RWPE2 (cell line): ENCODE data around the gene IL2RA.
A peak's percentile ranks its signal among the peaks of the same experiment; 100 is the strongest.

ENCODE experiments used
- ATAC-seq: fragments of 200-7000 bp; cut with Tn5 transposase; 3 replicates; pipeline ENCODE4 v1.9.1; 2021; ENCODE audit warnings: low read depth
- DNase-seq: peaks from one replicate; pipeline ENCODE4 v3.0.0-alpha.2; 2020; ENCODE audit warnings: low spot score
- H3K27ac ChIP-seq: fragments of 450-650 bp; 2 replicates; pipeline ENCODE4 v1.5.1; 2017; ENCODE audit warnings: mild to moderate bottlenecking; ENCODE audit not compliant: poor library complexity, severe bottlenecking
- H3K27me3 ChIP-seq: fragments of 250-450 bp; sonication (Bioruptor Pico); 2 replicates; pipeline ENCODE4 v1.5.1; 2021; ENCODE audit warnings: mild to moderate bottlenecking, moderate library complexity; ENCODE audit not compliant: insufficient read depth, poor library complexity, severe bottlenecking
- H3K36me3 ChIP-seq: fragments of 250-450 bp; sonication (Bioruptor Pico); 2 replicates; pipeline ENCODE4 v1.5.1; 2020; ENCODE audit warnings: low read depth, mild to moderate bottlenecking, moderate library complexity
- H3K4me1 ChIP-seq: fragments of 250-450 bp; sonication (Bioruptor Pico); 2 replicates; pipeline ENCODE4 v1.5.1; 2021; ENCODE audit warnings: mild to moderate bottlenecking, moderate library complexity; ENCODE audit not compliant: insufficient read depth, poor library complexity, severe bottlenecking
- H3K4me3 ChIP-seq: fragments of 250-450 bp; sonication (Bioruptor Pico); 2 replicates; pipeline ENCODE4 v1.5.1; 2021; ENCODE audit warnings: mild to moderate bottlenecking, moderate library complexity; ENCODE audit not compliant: severe bottlenecking
- H3K9me3 ChIP-seq: fragments of 250-450 bp; sonication (Bioruptor Pico); 2 replicates; pipeline ENCODE4 v1.5.1; 2021; ENCODE audit warnings: mild to moderate bottlenecking, moderate library complexity; ENCODE audit not compliant: severe bottlenecking
- TF ChIP-seq, protein P1 (sequence below): fragments of 450-650 bp; IDR thresholded peaks from one replicate; pipeline ENCODE4 v1.5.1; 2017; ENCODE audit warnings: mild to moderate bottlenecking, moderate library complexity; ENCODE audit not compliant: poor library complexity, severe bottlenecking

IL2RA gene

DNA sequence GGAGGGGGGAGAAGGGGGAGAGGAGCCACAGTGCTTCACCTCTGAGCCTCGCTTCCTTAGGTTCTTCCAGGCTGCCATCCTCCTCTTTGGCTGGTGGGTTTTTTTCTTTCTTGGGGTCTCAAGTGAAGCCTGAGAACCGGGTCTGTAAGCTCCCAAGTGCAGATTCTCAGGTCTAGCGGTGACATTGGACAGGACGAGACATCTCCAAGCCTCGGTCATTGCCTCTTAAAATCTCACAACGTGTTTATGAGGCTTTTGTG lies 84.0 kb downstream of the IL2RA start:
- Histone ChIP-seq H3K27me3 (no peaks in the 10 kb centered on the region), H3K27ac (no peak overlapping the region), H3K9me3 (no peaks in the 10 kb centered on the region), H3K36me3 (no peaks in the 10 kb centered on the region), H3K4me3 (peak overlapping the region; percentile 62), H3K4me1 (no peaks in the 10 kb centered on the region)
- DNase-seq (no peak), ATAC-seq (no peak)
- TF ChIP-seq, protein P1, sequence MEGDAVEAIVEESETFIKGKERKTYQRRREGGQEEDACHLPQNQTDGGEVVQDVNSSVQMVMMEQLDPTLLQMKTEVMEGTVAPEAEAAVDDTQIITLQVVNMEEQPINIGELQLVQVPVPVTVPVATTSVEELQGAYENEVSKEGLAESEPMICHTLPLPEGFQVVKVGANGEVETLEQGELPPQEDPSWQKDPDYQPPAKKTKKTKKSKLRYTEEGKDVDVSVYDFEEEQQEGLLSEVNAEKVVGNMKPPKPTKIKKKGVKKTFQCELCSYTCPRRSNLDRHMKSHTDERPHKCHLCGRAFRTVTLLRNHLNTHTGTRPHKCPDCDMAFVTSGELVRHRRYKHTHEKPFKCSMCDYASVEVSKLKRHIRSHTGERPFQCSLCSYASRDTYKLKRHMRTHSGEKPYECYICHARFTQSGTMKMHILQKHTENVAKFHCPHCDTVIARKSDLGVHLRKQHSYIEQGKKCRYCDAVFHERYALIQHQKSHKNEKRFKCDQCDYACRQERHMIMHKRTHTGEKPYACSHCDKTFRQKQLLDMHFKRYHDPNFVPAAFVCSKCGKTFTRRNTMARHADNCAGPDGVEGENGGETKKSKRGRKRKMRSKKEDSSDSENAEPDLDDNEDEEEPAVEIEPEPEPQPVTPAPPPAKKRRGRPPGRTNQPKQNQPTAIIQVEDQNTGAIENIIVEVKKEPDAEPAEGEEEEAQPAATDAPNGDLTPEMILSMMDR = peak; percentile 7

GRCh38 chr10:5977471-5978229 lies 84.5 kb downstream of the IL2RA start, which contains the start of gene IL15RA:
TSS of gene IL15RA (minus strand) at chr10:5977543. CDS start at chr10:5977492, 51 bp downstream.
- TF ChIP-seq, protein P1 = peak; percentile 43
- Histone ChIP-seq H3K4me3 (peak within 1 kb of the TSS; percentile 62), H3K4me1 (no peaks in the 10 kb centered on the region), H3K9me3 (no peaks in the 10 kb centered on the region), H3K27me3 (no peaks in the 10 kb centered on the region), H3K27ac (peak within 1 kb of the TSS; percentile 48), H3K36me3 (no peaks in the 10 kb centered on the region)
- ATAC-seq (peak; percentile 82), DNase-seq (no peak)

DNA sequence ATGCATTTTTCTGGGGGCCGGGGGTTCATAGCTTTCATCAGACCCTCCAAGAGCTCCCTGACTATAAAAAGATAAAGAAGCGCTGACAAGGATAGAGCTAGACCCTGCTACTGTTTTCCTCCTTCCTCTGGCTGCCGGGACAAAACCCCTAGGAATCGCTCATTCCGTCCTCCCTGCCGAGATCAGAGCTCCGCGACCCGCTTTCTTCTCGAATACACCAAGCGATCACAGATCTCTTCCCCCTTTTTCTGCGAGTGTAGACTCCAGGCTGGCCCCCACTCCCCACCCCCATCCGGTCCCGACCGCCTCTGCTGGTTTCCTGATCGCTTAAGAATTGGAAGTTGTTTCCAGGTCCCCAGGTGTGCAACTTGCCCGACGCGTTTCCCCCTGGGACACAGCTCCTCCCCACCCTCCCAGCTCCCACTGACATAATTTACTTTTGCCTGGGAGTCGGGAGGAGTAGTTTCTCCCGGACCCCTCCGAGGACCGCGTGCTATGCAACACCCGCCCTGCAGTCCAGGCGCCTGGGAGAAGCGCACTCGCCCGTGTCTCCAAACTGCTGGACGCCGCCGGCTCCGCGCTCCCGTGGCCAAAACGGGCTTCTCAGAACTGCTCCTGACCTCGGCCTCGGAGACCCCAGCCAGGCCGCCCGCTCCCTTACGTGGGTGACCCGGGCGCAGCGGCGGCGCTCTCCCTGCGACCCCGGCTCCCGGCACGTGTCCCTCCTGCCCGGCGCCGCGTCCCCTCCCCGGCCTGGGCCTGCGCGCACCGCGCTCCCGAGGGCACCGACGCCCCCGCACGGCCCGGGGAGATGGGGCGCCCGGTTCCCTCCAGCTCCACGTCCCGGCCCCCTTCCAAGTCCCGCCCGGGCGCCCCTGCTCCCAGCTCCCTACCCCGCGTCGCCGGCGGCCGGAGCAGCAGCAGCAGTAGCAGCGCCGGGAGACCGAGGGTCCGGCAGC lies 85.4 kb downstream of the IL2RA start:
- no peak for DNase-seq
- peak overlapping the region; percentile 48 for H3K27ac ChIP-seq
- peaks cover under 1% of the 10 kb centered on the region for H3K4me1 ChIP-seq
- TF ChIP-seq, protein P1 = no peak
- peak overlapping the region; percentile 62 for H3K4me3 ChIP-seq
- no peaks in the 10 kb centered on the region for H3K36me3 ChIP-seq
- H3K9me3 ChIP-seq = no peaks in the 10 kb centered on the region
- peak; percentile 41 for ATAC-seq
- no peaks in the 10 kb centered on the region for H3K27me3 ChIP-seq

DNA sequence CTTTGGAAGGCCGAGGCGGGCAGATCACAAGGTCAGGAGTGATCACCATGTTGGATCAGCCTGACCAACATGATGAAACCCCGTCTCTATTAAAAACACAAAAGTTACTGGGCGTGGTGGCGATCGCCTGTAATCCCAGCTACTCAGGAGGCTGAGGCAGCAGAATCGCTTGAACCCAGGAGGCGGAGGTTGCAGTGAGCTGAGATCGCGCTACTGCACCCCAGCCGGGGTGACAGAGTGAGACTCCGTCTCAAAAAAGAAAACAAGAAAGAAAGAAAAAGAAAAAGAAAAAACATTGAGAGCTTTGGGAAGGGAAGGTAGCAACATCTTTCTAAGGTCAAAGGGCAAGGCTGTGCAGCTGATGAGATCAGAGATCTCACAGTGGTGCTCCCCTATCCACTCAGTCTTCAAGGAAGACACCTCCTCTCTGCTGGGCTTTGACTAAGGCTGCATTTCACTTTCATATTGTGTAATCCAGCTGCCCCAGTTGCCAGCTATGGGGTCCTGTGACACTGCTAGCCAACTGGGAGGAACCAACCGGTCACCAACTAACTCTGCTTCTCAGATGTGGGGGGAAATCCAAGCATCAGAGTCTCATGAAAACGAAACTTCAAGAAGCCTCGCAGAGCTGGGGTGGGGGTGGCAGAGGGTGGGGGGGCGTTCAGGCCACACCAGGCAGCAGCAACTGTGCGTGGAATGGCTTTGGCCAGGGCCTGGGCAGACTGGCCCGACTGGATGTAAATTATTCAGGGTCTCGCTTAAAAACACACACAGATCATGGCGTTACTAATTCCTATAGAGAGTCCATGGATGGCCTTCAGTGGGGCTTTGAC lies 86.3 kb downstream of the IL2RA start:
- H3K27ac ChIP-seq = peak overlapping the region; percentile 48
- H3K4me1 ChIP-seq = peaks cover 10% of the 10 kb centered on the region
- DNase-seq = no peak
- no peak for ATAC-seq
- H3K4me3 ChIP-seq = peak overlapping the region; percentile 62
- no peaks in the 10 kb centered on the region for H3K36me3 ChIP-seq
- TF ChIP-seq, protein P1 = no peak
- no peaks in the 10 kb centered on the region for H3K9me3 ChIP-seq
- H3K27me3 ChIP-seq = no peaks in the 10 kb centered on the region
